CD4-positive, CD25-positive, alpha-beta regulatory T cell (primary cell): ENCODE data around the gene MON1A. TPM values are rescaled to one million over a fixed set of nuclear protein-coding genes. Genes with fewer than 3 reads are reported as not detected.
A peak's percentile ranks its signal among the peaks of the same experiment; 100 is the strongest.

Experiments
- ATAC-seq, 2 donors: fragments of 150-1000 bp; cut with Tn5 transposase; one replicate each; pipeline ENCODE4 v1.10.0; 2021; ENCODE audit warnings: low read depth in 2 of 2, moderate number of reproducible peaks in 2 of 2, moderate library complexity in 1 of 2
- DNase-seq, 3 donors: peaks; one replicate each; pipeline versions ENCODE4 v3.0.0 to v3.0.0-alpha.2; 2012 to 2022; ENCODE audit warnings: mixed read lengths in 1 of 3
- H3K27ac ChIP-seq: one replicate; pipeline ENCODE4 v1.7.0; 2013; ENCODE audit warnings: mild to moderate bottlenecking, low read length; ENCODE audit not compliant: insufficient read depth, poor library complexity, severe bottlenecking
- H3K27me3 ChIP-seq: one replicate; pipeline ENCODE4 v1.7.0; 2013; ENCODE audit warnings: low read length; ENCODE audit not compliant: control insufficient read depth, insufficient read depth
- H3K36me3 ChIP-seq: one replicate; pipeline ENCODE4 v1.7.0; 2013; ENCODE audit warnings: mild to moderate bottlenecking, low read length, moderate library complexity; ENCODE audit not compliant: control insufficient read depth, insufficient read depth
- H3K4me1 ChIP-seq: 2 replicates; pipeline ENCODE4 v1.7.0; 2013; ENCODE audit warnings: mild to moderate bottlenecking, low read length; ENCODE audit not compliant: insufficient read depth, control insufficient read depth, poor library complexity, severe bottlenecking
- H3K4me3 ChIP-seq: one replicate; pipeline ENCODE4 v1.7.0; 2013; ENCODE audit warnings: low read depth, mild to moderate bottlenecking, low read length, moderate library complexity
- H3K9me3 ChIP-seq, 2 experiments: 1 replicate in 1 of 2; 2 replicates in 1 of 2; pipeline ENCODE4 v1.7.0; 2013; ENCODE audit warnings: low read length in 2 of 2, mild to moderate bottlenecking in 1 of 2, moderate library complexity in 1 of 2; ENCODE audit not compliant: control insufficient read depth in 2 of 2
- H3K27ac Mint-ChIP-seq, 3 donors: one replicate each; pipeline ENCODE4 v1.8.0; 2020 to 2022; ENCODE audit warnings: mild to moderate bottlenecking in 3 of 3, mixed read lengths in 3 of 3, moderate library complexity in 2 of 3
- H3K27me3 Mint-ChIP-seq: one replicate; pipeline ENCODE4 v1.8.0; 2022; ENCODE audit warnings: mild to moderate bottlenecking, mixed read lengths
- H3K36me3 Mint-ChIP-seq: one replicate; pipeline ENCODE4 v1.8.0; 2020; ENCODE audit warnings: mixed read lengths
- H3K4me1 Mint-ChIP-seq, 4 donors: one replicate each; pipeline ENCODE4 v1.8.0; 2020 to 2022; ENCODE audit warnings: mixed read lengths in 4 of 4, mild to moderate bottlenecking in 1 of 4
- H3K4me3 Mint-ChIP-seq, 4 donors: one replicate each; pipeline ENCODE4 v1.8.0; 2020 to 2022; ENCODE audit warnings: mild to moderate bottlenecking in 4 of 4, mixed read lengths in 4 of 4, moderate library complexity in 3 of 4
- H3K9me3 Mint-ChIP-seq, 7 donors: one replicate each; pipeline ENCODE4 v1.8.0; 2020 to 2022; ENCODE audit warnings: mixed read lengths in 7 of 7, mild to moderate bottlenecking in 3 of 7, moderate library complexity in 2 of 7
- polyA plus RNA-seq, 4 donors: library from polyadenylated mRNA; unstranded; fragments of 300-500 nt; fragmentation: Illumina TruSeq; gene quantifications; one replicate each; pipeline ENCODE4 v1.2.3, GENCODE V29; 2021
- total RNA-seq: library from RNA; stranded (reverse); gene quantifications from one replicate; pipeline ENCODE4 v1.2.3, GENCODE V29; 2022

The MON1A gene
- total and polyA plus RNA-seq, 5 donors from 2014 or later: 4.7 to 20.1 (median 19.2) TPM

DNA sequence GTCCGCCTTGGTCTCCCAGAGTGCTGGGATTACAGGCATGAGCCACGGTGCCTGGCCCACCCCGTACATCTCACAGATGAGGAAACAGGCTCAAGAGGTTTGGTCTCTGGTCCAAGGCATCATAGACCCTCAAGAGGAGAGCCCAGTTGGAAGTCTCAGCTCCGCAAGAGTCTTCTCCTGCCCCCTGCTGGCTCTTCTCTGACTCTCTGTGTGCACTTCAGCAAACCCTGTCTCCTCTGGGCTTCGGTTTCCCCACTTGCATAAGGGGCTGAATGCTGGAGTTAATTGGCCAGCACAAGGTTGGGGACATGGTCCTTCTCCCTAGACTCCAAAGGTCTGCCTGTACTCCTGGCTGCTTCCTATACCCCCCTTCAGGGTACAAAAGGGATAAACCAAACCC lies 29.8 kb downstream of the MON1A start:
- no peak overlapping the region for H3K4me3 ChIP-seq
- DNase-seq (peak in 1 of 3 donors; percentile 16), ATAC-seq (no peak)
- H3K27me3 ChIP-seq: no peaks in the 10 kb centered on the region
- H3K4me1 ChIP-seq: peaks cover 9% of the 10 kb centered on the region
- H3K4me3 Mint-ChIP-seq: no peak overlapping the region
- H3K27me3 Mint-ChIP-seq: no peaks in the 10 kb centered on the region
- no peaks in the 10 kb centered on the region for H3K36me3 ChIP-seq
- H3K4me1 Mint-ChIP-seq: peaks cover 3 to 18% (median 5%) of the 10 kb centered on the region in 4 donors
- no peak overlapping the region for H3K27ac ChIP-seq
- no peaks in the 10 kb centered on the region for H3K36me3 Mint-ChIP-seq
- H3K9me3 Mint-ChIP-seq: peaks cover 0 to 2% (median 0%) of the 10 kb centered on the region in 7 donors
- no peak overlapping the region for H3K27ac Mint-ChIP-seq
- H3K9me3 ChIP-seq: no peaks in the 10 kb centered on the region

DNA sequence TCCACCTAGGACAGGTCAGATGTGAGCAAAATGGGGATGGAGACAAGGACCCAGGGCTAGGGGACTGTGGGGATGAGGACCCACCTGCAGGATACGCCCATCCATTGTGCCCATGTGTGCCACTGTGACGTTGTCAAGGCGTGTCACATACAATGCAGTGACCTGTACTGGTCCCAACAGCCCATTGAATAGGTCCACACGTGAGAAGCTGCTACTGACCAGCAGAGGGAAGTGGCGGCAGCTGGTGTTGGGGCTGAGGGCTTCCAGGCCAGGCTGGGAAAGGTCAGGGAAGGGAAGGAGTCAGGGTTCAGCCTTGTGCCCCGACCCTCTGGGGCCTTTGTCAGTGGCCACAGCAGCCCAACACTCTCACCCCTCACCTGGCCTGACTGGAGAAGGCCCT lies 30.6 kb downstream of the MON1A start:
- no peaks in the 10 kb centered on the region for H3K36me3 Mint-ChIP-seq
- no peak overlapping the region for H3K4me3 Mint-ChIP-seq
- Histone ChIP-seq H3K27ac (no peak overlapping the region), H3K4me1 (peaks cover 2% of the 10 kb centered on the region), H3K9me3 (no peaks in the 10 kb centered on the region), H3K27me3 (no peaks in the 10 kb centered on the region), H3K4me3 (no peak overlapping the region), H3K36me3 (no peaks in the 10 kb centered on the region)
- peaks cover 0 to 2% (median 0%) of the 10 kb centered on the region in 7 donors for H3K9me3 Mint-ChIP-seq
- DNase-seq (no peak), ATAC-seq (no peak)
- H3K27me3 Mint-ChIP-seq: no peaks in the 10 kb centered on the region
- no peak overlapping the region for H3K27ac Mint-ChIP-seq
- peaks cover 2 to 10% (median 3%) of the 10 kb centered on the region in 4 donors for H3K4me1 Mint-ChIP-seq

DNA sequence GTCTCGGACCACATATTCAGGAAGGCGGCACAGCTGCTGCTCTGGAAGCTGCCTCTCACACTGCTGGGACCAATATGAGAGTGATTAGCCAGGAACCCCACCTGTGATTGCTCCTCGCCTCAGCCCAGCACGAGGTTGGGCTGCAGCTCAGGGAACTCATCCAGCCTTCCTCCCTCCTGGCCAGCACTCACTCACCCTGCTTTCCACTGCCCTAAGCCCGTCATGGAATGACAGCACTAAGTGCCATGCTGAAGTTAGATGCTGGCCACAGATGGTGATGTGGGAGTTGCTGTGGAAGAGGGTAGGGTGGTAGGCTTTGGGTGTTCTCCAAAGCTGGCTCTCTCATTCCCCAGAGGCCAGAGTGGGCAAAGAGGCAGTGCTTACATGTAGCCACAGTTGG lies 33.3 kb downstream of the MON1A start:
- DNase-seq (no peak), ATAC-seq (no peak)
- no peak overlapping the region for H3K4me3 Mint-ChIP-seq
- H3K9me3 Mint-ChIP-seq: peaks cover 0 to 2% (median 0%) of the 10 kb centered on the region in 7 donors
- H3K9me3 ChIP-seq: no peaks in the 10 kb centered on the region
- H3K36me3 Mint-ChIP-seq: no peaks in the 10 kb centered on the region
- no peaks in the 10 kb centered on the region for H3K4me1 ChIP-seq
- no peak overlapping the region for H3K27ac Mint-ChIP-seq
- no peak overlapping the region for H3K4me3 ChIP-seq
- no peak overlapping the region for H3K27ac ChIP-seq
- no peaks in the 10 kb centered on the region for H3K27me3 Mint-ChIP-seq
- H3K27me3 ChIP-seq: no peaks in the 10 kb centered on the region
- H3K36me3 ChIP-seq: no peaks in the 10 kb centered on the region
- peaks cover 0 to 4% (median 0%) of the 10 kb centered on the region in 4 donors for H3K4me1 Mint-ChIP-seq

DNA sequence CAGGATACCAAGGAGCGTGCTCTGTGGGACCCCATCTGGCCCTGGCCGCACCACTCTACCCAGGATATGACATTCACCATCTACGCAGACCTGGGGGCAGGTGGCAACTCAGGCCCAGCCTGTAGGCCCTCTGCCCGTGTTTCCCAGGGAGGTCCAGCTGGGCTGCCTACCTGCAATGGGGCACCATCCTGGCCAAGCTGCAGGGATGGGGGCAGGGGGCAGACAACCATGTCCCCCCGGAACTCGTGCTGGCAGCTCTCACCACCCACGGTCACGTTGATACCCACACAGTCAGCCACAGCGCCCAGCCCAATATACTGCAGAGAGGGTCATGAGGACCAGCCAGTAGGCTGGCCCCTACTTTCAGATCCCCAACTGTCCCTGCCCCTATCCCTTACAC lies 33.8 kb downstream of the MON1A start:
- H3K4me1 Mint-ChIP-seq: no peaks in the 10 kb centered on the region
- ATAC-seq (no peak), DNase-seq (no peak)
- no peaks in the 10 kb centered on the region for H3K36me3 ChIP-seq
- H3K27ac ChIP-seq: no peak overlapping the region
- H3K4me1 ChIP-seq: no peaks in the 10 kb centered on the region
- H3K9me3 ChIP-seq: no peaks in the 10 kb centered on the region
- H3K4me3 Mint-ChIP-seq: no peak overlapping the region
- H3K27me3 ChIP-seq: no peaks in the 10 kb centered on the region
- no peak overlapping the region for H3K27ac Mint-ChIP-seq
- H3K27me3 Mint-ChIP-seq: no peaks in the 10 kb centered on the region
- H3K9me3 Mint-ChIP-seq: peaks cover 0 to 2% (median 0%) of the 10 kb centered on the region in 7 donors
- H3K4me3 ChIP-seq: no peak overlapping the region
- H3K36me3 Mint-ChIP-seq: no peaks in the 10 kb centered on the region

DNA sequence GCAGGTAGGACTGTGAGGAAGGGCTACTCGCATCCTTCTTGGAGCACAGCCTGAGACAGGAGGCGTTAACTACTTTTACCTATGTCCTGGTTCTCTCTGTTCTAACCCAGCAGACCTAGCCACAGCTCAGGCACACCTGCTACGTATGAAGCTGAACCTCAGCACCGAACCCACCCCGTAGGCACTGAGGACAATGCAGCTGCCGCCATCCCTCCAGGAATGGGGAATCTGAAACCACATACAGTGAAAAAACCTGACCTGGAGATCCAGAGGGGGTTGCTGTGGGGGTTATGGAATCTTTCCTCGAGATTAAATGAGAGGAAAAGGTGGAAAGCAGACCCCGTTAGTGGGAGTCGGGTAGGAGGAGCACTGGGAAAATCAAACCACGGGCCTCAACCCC lies 40.3 kb downstream of the MON1A start:
- H3K4me3 ChIP-seq: no peak overlapping the region
- Mint-ChIP-seq H3K9me3 (peaks cover 0 to 1% (median 0%) of the 10 kb centered on the region in 7 donors), H3K4me3 (no peak overlapping the region), H3K4me1 (no peaks in the 10 kb centered on the region), H3K36me3 (no peaks in the 10 kb centered on the region), H3K27me3 (no peaks in the 10 kb centered on the region), H3K27ac (no peak overlapping the region)
- H3K27me3 ChIP-seq: no peaks in the 10 kb centered on the region
- no peak overlapping the region for H3K27ac ChIP-seq
- no peaks in the 10 kb centered on the region for H3K9me3 ChIP-seq
- no peaks in the 10 kb centered on the region for H3K36me3 ChIP-seq
- ATAC-seq (no peak), DNase-seq (no peak)
- no peaks in the 10 kb centered on the region for H3K4me1 ChIP-seq

DNA sequence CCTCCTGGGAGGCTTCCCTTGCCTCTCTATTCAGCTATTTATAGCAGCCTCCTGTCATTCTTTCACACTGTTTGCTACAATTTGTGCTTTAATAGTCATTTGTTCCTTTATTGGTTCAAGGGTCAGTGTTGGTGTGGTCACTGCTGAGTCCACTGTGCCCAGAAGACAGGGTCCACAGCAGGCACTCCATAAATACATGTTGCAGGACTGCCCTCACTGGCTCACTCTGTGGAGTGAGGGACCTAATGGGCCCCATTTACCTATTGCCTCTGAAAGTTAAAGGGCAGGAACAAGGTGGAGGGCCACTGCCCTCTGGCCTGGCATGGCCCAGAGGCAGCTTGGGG lies 42.7 kb downstream of the MON1A start:
- Histone ChIP-seq H3K27ac (no peak overlapping the region), H3K4me1 (no peaks in the 10 kb centered on the region), H3K27me3 (no peaks in the 10 kb centered on the region), H3K36me3 (no peaks in the 10 kb centered on the region), H3K9me3 (no peaks in the 10 kb centered on the region), H3K4me3 (no peak overlapping the region)
- ATAC-seq (no peak), DNase-seq (no peak)
- Mint-ChIP-seq H3K4me1 (no peaks in the 10 kb centered on the region), H3K27me3 (no peaks in the 10 kb centered on the region), H3K9me3 (peaks cover 0 to 1% (median 0%) of the 10 kb centered on the region in 7 donors), H3K27ac (no peak overlapping the region), H3K36me3 (no peaks in the 10 kb centered on the region), H3K4me3 (no peak overlapping the region)

DNA sequence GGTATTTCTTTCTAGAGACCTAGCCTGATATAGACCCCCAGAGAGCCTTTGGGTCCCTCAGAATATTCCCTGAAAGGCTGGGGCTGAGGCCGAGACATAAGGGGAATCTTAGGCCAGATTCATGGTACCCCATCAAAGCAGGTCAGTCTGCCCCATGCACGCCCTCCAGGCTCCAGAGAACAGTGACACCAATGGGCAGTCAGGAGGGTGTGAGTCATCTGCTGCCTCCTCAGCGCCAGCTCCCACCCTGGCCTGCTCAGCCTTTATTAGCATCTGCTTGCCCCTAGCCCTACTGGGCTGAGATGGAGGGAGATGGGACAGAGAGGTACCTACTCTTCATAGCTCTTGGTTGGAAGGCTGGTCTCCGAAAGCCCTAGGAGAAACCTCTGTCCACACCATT lies 45.6 kb downstream of the MON1A start:
- no peak overlapping the region for H3K27ac Mint-ChIP-seq
- H3K4me3 Mint-ChIP-seq: no peak overlapping the region
- Histone ChIP-seq H3K27ac (no peak overlapping the region), H3K27me3 (no peaks in the 10 kb centered on the region), H3K36me3 (no peaks in the 10 kb centered on the region), H3K4me3 (no peak overlapping the region), H3K4me1 (no peaks in the 10 kb centered on the region), H3K9me3 (no peaks in the 10 kb centered on the region)
- ATAC-seq (no peak), DNase-seq (no peak)
- no peaks in the 10 kb centered on the region for H3K27me3 Mint-ChIP-seq
- no peaks in the 10 kb centered on the region for H3K4me1 Mint-ChIP-seq
- H3K9me3 Mint-ChIP-seq: peaks cover 0 to 1% (median 0%) of the 10 kb centered on the region in 7 donors
- H3K36me3 Mint-ChIP-seq: no peaks in the 10 kb centered on the region

DNA sequence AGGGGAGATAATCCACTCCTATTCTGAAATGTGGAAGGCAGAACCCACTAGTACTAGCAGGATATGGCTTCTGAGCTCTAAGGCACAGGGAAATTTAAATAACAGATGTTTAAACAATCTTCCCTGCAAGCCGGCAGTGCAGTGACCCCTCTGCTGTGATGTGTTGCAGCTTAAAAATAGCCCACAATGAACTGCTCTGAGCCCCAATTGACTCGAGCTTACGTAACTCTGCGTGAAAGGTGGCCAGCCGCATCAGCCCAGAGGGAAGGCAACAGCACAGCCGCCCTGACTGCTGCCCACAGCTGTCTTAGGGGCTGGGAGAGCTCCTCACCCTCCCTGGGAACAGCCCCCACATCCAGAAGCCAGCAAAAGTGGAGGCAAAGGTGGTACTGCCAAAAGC lies 47.4 kb downstream of the MON1A start:
- H3K36me3 Mint-ChIP-seq: no peaks in the 10 kb centered on the region
- H3K9me3 ChIP-seq: no peaks in the 10 kb centered on the region
- H3K27ac Mint-ChIP-seq: no peak overlapping the region
- H3K4me1 Mint-ChIP-seq: no peaks in the 10 kb centered on the region
- H3K36me3 ChIP-seq: no peaks in the 10 kb centered on the region
- H3K4me3 Mint-ChIP-seq: no peak overlapping the region
- no peaks in the 10 kb centered on the region for H3K4me1 ChIP-seq
- ATAC-seq (no peak), DNase-seq (no peak)
- no peaks in the 10 kb centered on the region for H3K27me3 Mint-ChIP-seq
- no peaks in the 10 kb centered on the region for H3K27me3 ChIP-seq
- no peak overlapping the region for H3K27ac ChIP-seq
- H3K4me3 ChIP-seq: no peak overlapping the region
- H3K9me3 Mint-ChIP-seq: peaks cover 0 to 1% (median 0%) of the 10 kb centered on the region in 7 donors
